HG02798 (cell line): ENCODE measurements around the gene SYT1.
A peak's percentile ranks its signal among the peaks of the same experiment; 100 is the strongest.
"Not testable (repeated sequence)": the region's sequence is repeated elsewhere in the genome, so short reads cannot be mapped to it uniquely, and the experiment has no call there.

Experiments
- ATAC-seq: cut with Tn5 transposase; IDR thresholded peaks from one replicate; pipeline ENCODE4 v1.9.1; 2021; ENCODE audit warnings: mild to moderate bottlenecking; ENCODE audit not compliant: unreplicated experiment, poor library complexity

Gene SYT1

DNA sequence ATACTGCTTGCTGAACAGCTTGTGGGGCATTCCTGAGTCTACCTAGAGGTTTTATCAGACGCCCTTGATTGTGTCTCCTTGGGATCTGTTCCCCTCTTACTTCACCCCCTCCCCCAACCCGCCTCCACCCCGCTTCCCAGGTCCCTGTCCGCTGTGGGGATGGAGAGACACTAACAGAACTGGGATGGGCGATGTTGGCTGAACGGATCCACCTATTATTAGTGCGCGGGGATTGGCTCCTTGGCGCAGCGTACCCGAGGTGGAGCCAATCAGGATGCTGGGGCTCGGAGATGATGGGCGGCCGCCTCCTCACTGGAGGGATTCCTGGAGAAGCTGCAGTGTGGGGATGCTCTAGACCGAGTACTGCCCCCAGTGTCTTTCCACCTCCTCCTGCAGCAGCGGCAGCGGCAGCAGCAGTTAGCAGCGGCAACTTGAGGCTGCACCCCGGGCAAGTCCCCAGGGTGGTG lies at the start of gene SYT1:
SYT1 (plus strand) TSS at position 372 of the 467 bp plus-strand sequence.
- peak; percentile 32 for ATAC-seq

DNA sequence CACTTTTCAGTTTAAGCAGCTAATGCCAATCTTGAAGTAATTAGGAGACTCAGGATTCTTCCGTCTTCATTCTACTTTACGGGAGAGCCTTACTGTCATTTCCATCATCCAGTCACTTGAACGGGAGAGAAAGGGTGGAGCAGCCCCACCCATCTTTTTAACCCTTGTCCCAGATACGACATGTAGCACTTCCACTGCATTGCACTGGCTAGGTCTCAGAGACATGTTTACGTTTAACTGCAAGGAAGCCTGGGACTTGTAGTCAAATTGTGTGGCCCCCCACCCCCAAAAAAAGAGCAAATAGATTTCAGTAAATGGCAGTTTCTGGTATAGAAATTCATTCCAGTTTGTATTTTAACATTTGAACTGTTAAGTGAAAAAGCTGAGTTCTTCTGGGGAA lies 46.1 kb upstream of the SYT1 start:
- no peak for ATAC-seq

DNA sequence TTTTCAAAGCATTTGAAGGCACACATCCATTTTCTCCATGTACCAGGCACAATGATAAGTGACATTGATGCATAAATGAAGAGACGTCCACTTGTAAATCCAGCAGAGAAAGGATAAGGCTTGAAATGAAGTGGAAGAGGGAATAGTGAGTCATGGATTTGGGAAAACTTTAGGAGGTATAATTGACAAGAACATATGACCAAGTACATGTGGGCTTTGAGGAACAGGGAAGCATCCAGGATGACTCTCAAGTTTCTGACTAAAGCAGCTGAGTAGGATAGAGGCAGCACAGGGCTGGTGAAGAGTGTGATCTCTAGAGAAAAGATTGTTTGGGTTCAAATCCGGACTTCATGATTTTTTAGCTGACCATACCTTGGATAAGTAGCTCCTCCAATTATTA lies 43.6 kb upstream of the SYT1 start:
- no peak for ATAC-seq

GRCh38 chr12:78824918-78825317 lies 39.7 kb upstream of the SYT1 start:
- no peak for ATAC-seq

- no peak for ATAC-seq
Observed at GRCh38 chr12:78829690-78830089, 34.9 kb upstream of the SYT1 start.

DNA sequence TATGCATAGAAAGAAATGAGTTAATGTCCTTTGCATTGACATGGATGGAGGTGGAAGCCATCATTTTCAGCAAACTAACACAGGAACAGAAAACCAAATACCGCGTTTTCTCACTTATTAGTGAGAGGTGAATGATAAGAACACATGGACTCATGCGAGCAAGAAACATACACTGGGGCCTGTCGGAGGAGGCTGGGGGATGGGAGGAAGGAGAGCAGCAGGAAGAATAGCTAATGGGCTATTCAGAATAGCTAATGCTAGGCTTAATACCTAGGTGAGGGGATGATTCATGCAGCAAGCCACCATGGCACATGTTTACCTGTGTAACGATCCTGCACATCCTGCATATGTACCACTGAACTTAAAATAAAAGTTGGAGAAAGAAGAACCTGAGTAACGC lies 29.1 kb upstream of the SYT1 start:
- ATAC-seq, result no peak

DNA sequence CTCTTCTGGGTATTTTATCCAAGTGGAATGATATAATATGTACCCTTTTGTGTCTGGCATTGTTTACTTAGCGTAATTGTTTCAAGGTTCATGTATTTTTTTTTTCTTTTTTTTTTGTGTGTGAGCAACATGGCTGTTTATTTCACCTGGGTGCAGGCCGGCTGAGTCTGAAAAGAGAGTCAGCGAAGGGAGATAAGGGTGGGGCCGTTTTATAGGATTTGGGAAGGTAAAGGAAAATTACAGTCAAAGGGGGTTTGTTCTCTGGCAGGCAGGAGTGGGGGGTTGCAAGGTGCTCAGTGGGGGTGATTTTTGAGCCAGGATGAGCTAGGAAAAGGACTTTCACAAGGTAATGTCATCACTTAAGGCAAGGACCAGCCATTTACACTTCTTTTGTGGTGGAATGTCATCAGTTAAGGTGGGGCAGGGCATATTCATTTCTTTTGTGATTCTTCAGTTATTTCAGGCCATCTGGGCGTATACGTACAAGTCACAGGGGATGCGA lies 24.0 kb upstream of the SYT1 start:
- ATAC-seq, result not testable (repeated sequence)

DNA sequence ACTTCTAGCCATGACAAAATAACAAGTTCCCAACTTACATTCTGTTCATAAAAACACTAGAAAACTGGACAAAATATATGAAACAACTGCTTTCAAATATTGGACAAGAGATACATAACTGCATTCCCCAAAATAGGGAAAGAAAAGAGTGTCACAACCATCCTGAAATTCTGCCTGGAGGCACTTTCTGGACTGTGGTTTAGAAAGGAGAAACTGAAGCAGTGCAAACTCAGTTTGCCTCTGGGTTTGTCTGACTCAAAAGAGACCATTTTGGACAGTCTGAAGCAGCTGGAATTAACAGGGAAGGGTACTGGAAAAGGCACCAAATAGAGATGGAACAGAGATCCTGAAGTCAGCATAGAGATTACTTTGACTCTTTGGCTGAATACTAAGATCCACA lies 11.3 kb upstream of the SYT1 start:
- ATAC-seq, result no peak

GRCh38 chr12:78863482-78864402 lies 832 bp upstream of the SYT1 start:
- peak; percentile 64 for ATAC-seq

- peak; percentile 27 for ATAC-seq
Observed at GRCh38 chr12:78864870-78865463, 393 bp downstream of the SYT1 start.

DNA sequence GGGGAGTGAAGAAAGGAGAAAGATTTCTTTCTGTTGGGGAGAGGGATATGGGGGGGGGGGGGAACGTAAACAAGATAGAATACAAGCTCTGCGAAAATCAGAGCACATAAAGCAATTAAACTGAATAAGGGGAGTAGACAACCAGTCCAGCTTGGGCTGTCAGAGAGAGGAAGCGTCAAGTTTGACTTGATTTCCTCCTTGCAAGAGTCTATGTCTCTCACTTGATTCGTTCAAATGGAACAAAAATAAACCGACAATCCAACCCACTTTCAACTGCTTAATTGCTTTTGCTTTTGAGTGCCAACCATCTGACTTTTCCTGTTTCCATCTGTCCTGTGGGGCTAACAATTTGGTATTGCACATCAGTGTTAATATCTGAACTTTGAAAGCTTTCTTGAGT lies 942 bp downstream of the SYT1 start:
- no peak for ATAC-seq

GRCh38 chr12:78866518-78866917 lies 1.9 kb downstream of the SYT1 start:
- no peak for ATAC-seq

DNA sequence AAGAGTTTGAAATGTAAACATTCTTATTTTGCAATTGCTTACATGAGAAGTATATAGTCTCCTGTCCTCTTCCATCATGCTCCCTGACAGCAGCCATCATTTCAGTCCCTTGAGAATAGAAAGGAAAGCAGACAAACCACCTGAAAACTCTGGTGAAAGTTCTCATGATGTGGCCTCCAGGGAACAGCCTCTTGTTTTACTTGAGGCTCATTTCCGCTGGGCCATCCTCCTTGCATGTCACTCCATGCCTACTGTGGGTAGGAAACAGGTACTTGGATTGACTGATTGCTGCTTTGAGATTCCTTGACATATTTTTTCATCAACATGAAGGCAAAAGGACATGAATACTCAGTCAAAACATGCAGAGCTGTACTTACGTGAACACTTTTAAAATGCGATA lies 6.0 kb downstream of the SYT1 start:
- ATAC-seq, result no peak

DNA sequence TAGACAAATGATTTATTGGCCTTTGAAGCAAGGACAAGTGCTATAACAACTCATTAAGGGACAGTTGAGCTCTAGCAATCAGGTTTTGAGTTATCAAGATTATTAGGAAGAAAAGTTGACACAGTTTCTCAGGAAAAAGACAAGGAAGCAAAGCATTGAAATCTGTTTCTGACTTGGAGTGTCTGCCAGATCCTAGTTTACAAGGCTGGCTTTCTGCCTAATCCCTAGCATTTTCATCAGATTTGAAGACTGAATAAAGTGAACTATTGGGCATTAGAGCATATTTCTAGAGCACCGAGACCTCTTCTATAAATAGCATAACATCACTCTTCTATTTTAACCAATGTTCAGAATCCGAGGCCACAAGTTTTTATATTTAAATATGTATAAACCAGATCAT lies 7.0 kb downstream of the SYT1 start:
- ATAC-seq, result no peak

DNA sequence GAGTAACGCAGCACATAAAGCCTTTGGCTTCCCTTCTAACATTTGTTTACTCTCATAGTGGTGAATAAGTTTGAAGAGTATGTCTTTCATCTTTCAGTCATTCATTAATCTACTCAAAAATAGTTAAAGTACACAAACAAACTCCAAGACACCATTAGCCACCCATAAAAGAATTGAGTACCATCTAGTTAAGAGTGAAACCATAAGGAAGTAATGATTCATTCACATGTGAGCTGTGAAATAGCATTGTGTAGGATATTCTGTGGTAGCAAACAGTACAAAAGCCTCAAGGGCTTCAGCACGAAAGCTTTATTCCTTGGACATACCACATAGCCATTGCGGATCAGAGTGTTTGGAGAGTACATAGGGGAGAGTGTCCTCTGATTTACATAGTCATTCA lies 13.9 kb downstream of the SYT1 start:
- no peak for ATAC-seq

DNA sequence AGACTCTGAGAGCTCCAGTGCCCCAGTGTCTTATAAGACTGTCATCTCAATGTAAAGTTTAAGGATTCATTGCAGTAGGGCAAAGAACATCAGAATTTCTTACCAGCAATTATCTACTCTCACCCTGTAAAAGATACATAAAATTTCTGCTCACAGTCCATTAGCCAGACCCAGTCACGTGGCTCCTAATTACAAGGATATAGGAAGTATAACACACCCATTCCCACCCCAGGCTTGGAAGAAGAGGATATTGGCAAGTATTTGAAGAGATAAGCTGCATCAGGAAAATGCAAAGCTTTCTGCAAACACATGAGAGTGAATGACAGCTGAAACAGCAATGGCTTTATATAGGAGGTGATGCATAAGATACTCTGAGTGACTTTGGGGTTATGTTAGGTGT lies 14.3 kb downstream of the SYT1 start:
- no peak for ATAC-seq

DNA sequence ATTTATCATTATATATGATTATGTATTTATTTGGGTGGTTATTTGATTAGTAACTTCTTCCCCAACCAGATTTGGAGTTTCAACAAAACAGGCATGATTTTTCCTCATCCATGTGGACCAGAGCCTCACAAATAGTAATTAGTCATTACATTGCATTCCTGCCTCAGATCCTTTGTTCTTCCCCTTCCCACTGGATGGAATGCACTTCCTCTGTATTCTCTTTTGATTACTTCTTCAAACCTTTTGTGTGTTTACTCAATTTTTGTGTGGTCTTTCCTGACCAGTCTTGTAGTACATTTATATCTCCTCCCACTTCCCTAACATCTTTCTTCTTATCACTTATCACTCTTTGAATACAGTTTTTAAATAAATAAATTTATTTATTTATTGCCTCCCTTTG lies 15.5 kb downstream of the SYT1 start:
- no peak for ATAC-seq

- no peak for ATAC-seq
Observed at GRCh38 chr12:78881685-78882084, 17.1 kb downstream of the SYT1 start.

GRCh38 chr12:78885466-78885865 lies 20.9 kb downstream of the SYT1 start:
- no peak for ATAC-seq

- no peak for ATAC-seq
Observed at GRCh38 chr12:78886719-78887407, 22.3 kb downstream of the SYT1 start.

- ATAC-seq, result no peak
Observed at GRCh38 chr12:78887444-78887843, 22.9 kb downstream of the SYT1 start.
